Measurements from ENCODE around the gene NEK6.

NEK6 gene

GRCh38 chr9:124296796-124297550 lies 39.2 kb downstream of the NEK6 start:
- no peak for DNase-seq (ENCODE audit: low read depth in 2 of 2)

DNA sequence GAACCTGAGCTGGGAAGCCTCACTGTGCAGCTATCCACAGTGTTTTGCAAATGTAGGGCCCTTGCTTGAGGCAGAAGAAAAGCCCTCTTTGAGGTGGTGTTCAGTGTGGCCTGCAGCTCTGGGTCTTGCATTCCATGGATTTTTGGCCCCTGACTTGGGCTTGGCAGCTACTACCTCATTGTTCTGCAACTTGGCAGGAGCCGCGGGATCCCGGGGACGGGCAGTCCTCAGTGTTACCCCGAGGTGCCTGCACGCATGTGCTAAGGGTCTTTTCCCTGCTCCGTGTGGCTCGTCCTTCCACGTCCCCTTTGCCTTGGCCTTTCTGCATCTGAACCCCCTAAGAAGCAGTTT lies 39.8 kb downstream of the NEK6 start:
- DNase-seq (ENCODE audit: low read depth in 2 of 2): no peak

- DNase-seq (ENCODE audit: low read depth in 2 of 2): no peak
Measured at GRCh38 chr9:124297915-124298645, 40.3 kb downstream of the NEK6 start.

GRCh38 chr9:124298646-124299235 lies 41.0 kb downstream of the NEK6 start:
- no peak for DNase-seq (ENCODE audit: low read depth in 2 of 2)

GRCh38 chr9:124299515-124300090 lies 41.9 kb downstream of the NEK6 start:
- DNase-seq (ENCODE audit: low read depth in 2 of 2): no peak

DNA sequence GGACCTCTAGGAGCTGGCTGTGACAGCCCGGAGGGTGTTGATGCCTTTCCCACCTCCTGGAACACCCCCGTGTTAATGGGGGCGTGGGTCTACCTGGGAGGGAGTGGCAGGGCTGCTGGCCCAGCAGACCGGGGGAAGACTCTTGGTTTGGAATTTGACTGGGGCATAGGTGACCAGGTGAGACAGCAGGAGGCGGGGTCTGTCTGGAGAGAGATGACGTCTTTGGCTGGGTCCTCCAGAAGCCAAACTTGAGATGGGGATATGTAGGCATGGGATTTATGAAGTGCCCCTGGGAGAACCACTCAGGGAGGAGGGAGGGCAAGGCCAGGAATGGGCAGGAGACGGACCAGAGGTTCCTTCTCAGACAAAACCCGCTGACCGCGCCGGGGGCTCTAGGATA lies 42.6 kb downstream of the NEK6 start:
- no peak for DNase-seq (ENCODE audit: low read depth in 2 of 2)

DNA sequence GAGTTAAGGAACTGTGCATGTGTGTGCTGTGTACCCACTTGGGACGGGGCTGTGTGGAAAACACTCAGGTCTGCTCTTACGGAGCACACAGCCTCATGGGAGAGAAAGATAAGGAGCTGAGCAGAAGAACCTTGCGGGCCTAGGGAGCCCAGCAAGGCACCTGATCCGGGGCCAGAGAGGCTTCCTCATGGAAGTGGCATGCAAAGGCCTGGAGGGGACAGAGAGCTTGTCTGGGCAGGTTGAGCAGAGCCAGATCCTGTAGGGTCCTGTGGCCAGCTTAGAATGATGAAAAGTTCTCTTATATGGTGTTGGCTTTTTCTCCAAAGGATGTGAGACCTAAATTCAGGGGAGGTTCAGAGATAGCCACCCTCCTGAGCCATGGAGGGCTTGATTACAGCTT lies 45.2 kb downstream of the NEK6 start:
- no peak for DNase-seq (ENCODE audit: low read depth in 2 of 2)

- DNase-seq (ENCODE audit: low read depth in 2 of 2): no peak
Measured at GRCh38 chr9:124303762-124304161, 46.0 kb downstream of the NEK6 start.

DNA sequence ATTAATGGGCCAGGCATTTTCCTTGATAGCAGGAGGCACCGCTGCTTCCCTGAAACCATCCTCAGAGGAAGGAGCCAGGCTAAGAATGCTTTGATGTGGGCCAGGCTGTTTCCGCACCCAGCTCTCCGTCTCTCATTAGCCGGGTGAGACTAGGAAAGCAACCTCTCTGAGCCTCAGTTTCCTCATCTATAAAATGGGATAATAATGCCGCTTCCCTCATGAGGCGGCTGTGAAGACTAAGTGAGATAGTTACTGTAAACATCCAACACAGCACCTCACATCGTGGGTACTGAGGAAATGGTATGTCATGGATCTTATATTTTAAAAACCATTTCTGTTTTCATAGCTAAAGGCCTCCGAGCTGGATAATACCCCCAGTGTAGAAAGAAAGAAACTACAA lies 46.5 kb downstream of the NEK6 start:
- no peak for DNase-seq (ENCODE audit: low read depth in 2 of 2)

DNA sequence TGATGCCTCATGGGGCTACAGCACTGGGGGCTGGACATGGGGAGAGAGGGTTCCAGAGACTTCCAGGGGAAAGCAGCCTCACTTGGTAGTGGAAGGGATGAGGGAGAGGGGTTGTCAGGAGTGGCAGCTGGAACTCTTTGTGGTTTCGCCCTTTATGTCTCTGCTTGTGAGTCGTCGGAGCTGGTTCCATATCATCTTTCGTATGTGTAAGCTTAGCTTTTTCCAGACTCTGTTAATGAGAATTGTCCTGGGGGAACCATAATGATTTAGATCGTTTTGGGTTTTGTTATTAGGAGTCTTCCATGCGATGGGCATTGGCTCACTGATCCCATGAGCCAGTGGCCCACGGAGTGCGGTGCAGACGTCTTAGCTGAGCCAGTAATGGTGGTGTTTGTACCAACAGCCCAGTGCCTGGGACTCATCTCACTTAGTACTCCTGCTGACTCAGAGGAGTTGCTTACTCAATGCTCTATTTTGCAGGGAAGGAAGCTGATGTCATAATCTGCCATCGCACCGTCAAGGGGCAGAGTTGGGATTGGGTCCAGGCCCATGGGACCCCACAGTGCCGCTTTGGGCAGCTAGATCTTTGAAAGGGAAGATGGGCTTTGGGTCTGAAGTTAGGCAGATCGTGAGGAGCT lies 48.5 kb downstream of the NEK6 start:
- DNase-seq (ENCODE audit: low read depth in 2 of 2): no peak

GRCh38 chr9:124307379-124308030 lies 49.8 kb downstream of the NEK6 start:
- DNase-seq (ENCODE audit: low read depth in 2 of 2): no peak

- DNase-seq (ENCODE audit: low read depth in 2 of 2): no peak
Measured at GRCh38 chr9:124308606-124309491, 51.1 kb downstream of the NEK6 start.

- no peak for DNase-seq (ENCODE audit: low read depth in 2 of 2)
Measured at GRCh38 chr9:124309667-124310084, 51.9 kb downstream of the NEK6 start.

GRCh38 chr9:124311283-124311682 lies 53.5 kb downstream of the NEK6 start:
- DNase-seq (ENCODE audit: low read depth in 2 of 2): no peak

GRCh38 chr9:124312290-124313265 lies 54.8 kb downstream of the NEK6 start:
- no peak for DNase-seq (ENCODE audit: low read depth in 2 of 2)

- no peak for DNase-seq (ENCODE audit: low read depth in 2 of 2)
Measured at GRCh38 chr9:124313940-124314339, 56.2 kb downstream of the NEK6 start.

- no peak for DNase-seq (ENCODE audit: low read depth in 2 of 2)
Measured at GRCh38 chr9:124315882-124316281, 58.1 kb downstream of the NEK6 start.

DNA sequence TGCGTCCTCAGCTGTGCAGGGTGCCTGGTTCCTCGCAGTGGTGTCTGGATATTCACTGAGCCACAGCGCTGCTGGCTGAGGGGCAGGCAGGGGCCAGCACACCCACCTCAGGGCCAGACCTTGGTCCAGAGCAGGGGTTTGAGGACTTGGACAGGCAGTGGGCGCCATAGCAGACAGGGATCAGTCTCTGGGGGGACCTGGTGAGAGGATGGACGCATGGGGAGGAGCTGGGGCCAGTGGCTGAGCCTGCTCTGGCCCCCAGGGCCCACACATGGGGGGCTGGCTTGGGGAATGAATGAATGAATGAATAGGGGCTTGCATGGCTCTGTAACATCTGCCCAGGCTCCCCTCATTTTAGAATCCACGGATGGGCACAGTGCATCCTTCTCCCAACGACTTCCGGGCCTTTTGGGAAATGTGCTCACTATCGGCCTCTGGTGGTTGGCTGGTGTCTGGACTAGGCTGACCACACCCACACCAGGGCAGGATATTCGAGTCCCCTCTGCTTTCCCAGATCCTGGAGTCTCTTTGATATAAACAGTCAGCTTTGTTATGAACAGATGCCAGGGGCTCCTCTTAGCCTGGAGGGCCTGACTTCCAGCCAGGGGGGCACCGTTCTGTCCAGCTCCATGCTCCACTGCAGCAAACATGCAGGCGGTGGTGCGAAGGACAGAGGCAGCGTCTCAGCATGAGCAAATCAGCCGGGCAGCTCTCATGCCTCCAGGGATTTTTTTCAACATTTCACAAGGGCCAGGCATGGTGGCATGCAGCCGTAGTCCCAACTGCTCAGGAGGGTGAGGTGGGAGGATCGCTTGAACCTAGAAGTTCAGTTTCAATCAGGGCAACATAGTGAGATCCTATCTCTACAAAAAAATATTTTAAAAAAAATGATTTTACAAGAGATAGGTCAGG lies 62.6 kb downstream of the NEK6 start:
- peak in 1 of 2 donors; percentile 3 for DNase-seq (ENCODE audit: low read depth in 2 of 2)
